ENCODE measurements around the gene CNTNAP5.

CNTNAP5 gene

DNA sequence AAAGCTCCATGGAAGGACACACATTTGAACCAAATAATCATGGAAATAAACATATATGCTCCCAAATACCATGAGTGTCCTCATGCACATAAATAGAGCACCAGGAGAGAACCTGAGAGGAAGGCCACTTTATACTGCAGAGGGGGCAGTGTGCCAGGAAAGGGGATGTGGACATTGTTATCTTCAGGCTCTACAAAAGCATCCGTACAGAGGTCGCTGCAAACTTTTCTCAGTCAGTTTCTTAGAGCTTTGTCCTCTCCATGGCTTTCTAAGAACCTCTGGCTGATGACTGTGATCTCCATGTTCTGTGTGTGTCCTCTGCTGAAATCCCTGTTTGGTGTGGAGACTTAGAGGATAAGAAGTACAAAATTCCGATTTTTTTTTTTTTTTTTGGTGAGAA, 515.7 kb downstream of the CNTNAP5 start:
- no peak overlapping the region for H2BK5ac ChIP-seq (ENCODE audit: low read depth, low read length, poor library complexity, severe bottlenecking)
- no peak overlapping the region for H4K91ac ChIP-seq (ENCODE audit: low read length)
- WGBS = 77% methylated on average over 3 of the region's 3 CpGs
- H3K14ac ChIP-seq (ENCODE audit: low read length in 2 of 2) = no peak overlapping the region
- no peak overlapping the region for H2BK12ac ChIP-seq (ENCODE audit: low read length in 2 of 2)
- H3K36me3 ChIP-seq (ENCODE audit: control insufficient read depth in 1 of 2, insufficient read depth in 2 of 2, low read depth in 1 of 2, low read length in 2 of 2) = no peaks in the 10 kb centered on the region
- H3K27ac ChIP-seq (ENCODE audit: low read length, poor library complexity, severe bottlenecking) = no peak overlapping the region
- no peak overlapping the region for H2BK120ac ChIP-seq (ENCODE audit: low read depth, low read length)
- no peak overlapping the region for H2BK15ac ChIP-seq (ENCODE audit: low read depth, poor library complexity, severe bottlenecking)
- no peak overlapping the region for H4K8ac ChIP-seq (ENCODE audit: low read length)
- no peak overlapping the region for H3K4ac ChIP-seq (ENCODE audit: low read depth in 1 of 2, low read length in 2 of 2)
- no peak overlapping the region for H3K18ac ChIP-seq (ENCODE audit: low read depth in 1 of 2, low read length in 2 of 2)
- H3K4me3 ChIP-seq (ENCODE audit: insufficient read depth in 1 of 2, low read depth in 1 of 2, low read length in 2 of 2) = no peak overlapping the region
- no peaks in the 10 kb centered on the region for H3K79me1 ChIP-seq (replicated peaks; ENCODE audit: low read length, poor library complexity, severe bottlenecking)
- no peaks in the 10 kb centered on the region for H3K27me3 ChIP-seq (ENCODE audit: control insufficient read depth in 1 of 2, insufficient read depth in 1 of 2, low read length in 2 of 2)
- no peaks in the 10 kb centered on the region for H3K9me3 ChIP-seq (ENCODE audit: control insufficient read depth, low read length)
- no peak overlapping the region for H2AK5ac ChIP-seq (ENCODE audit: low read length, severe bottlenecking)
- H3K9ac ChIP-seq (ENCODE audit: low read length) = no peak overlapping the region
- H3K4me2 ChIP-seq (ENCODE audit: low read length, poor library complexity, severe bottlenecking) = no peak overlapping the region
- H2AFZ ChIP-seq (ENCODE audit: low read depth, low read length) = no peak overlapping the region
- H3K23ac ChIP-seq (ENCODE audit: low read length in 2 of 2) = no peak overlapping the region
- DNase-seq = no peak
- H3K4me1 ChIP-seq (ENCODE audit: control insufficient read depth, insufficient read depth, low read depth, low read length) = no peaks in the 10 kb centered on the region

DNA sequence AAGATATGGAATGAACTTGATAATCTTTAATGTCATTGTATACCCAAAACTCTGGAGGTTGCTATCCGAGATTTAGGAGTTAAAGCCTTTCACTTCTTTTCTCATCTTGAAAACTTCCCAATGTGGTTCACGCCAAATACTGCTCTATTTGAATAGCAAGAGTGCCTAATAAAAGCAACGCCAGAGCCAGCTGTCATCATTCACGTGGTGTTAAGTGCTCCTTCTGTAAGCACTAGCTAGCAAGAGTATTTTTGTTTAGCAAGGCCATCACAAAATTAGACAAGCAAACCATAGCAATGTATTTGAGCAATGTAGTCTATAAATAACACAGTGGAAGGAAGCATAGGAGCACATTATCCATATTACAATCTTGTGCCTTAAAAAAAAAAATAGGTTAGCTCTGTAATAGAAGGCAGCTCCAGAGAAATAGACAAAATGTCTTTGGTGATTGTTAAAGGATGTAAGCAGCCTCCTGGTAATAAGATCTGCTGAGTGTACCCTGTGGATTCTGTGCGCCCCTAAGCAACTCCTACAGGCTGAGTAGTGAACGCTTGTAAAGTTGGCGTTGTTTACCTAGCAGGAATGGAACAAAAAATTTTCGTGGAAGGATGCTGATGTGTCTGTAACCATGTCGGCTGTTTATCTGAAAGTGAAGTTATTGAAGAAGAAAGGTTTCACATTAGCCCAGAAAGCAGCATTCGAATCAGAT, 518.0 kb downstream of the CNTNAP5 start:
- Histone ChIP-seq H3K9ac (ENCODE audit: low read length) (no peak overlapping the region), H3K4me3 (ENCODE audit: insufficient read depth in 1 of 2, low read depth in 1 of 2, low read length in 2 of 2) (no peak overlapping the region), H3K14ac (ENCODE audit: low read length in 2 of 2) (no peak overlapping the region), H2BK15ac (ENCODE audit: low read depth, poor library complexity, severe bottlenecking) (no peak overlapping the region), H4K8ac (ENCODE audit: low read length) (no peak overlapping the region), H2AFZ (ENCODE audit: low read depth, low read length) (no peak overlapping the region), H4K91ac (ENCODE audit: low read length) (no peak overlapping the region), H2BK5ac (ENCODE audit: low read depth, low read length, poor library complexity, severe bottlenecking) (no peak overlapping the region), H3K4me2 (ENCODE audit: low read length, poor library complexity, severe bottlenecking) (no peak overlapping the region), H3K4ac (ENCODE audit: low read depth in 1 of 2, low read length in 2 of 2) (no peak overlapping the region), H3K36me3 (ENCODE audit: control insufficient read depth in 1 of 2, insufficient read depth in 2 of 2, low read depth in 1 of 2, low read length in 2 of 2) (no peaks in the 10 kb centered on the region), H3K23ac (ENCODE audit: low read length in 2 of 2) (no peak overlapping the region), H3K4me1 (ENCODE audit: control insufficient read depth, insufficient read depth, low read depth, low read length) (no peaks in the 10 kb centered on the region), H3K9me3 (ENCODE audit: control insufficient read depth, low read length) (no peaks in the 10 kb centered on the region), H3K27ac (ENCODE audit: low read length, poor library complexity, severe bottlenecking) (no peak overlapping the region), H2BK120ac (ENCODE audit: low read depth, low read length) (no peak overlapping the region), H3K27me3 (ENCODE audit: control insufficient read depth in 1 of 2, insufficient read depth in 1 of 2, low read length in 2 of 2) (no peaks in the 10 kb centered on the region), H3K18ac (ENCODE audit: low read depth in 1 of 2, low read length in 2 of 2) (no peak overlapping the region), H2BK12ac (ENCODE audit: low read length in 2 of 2) (no peak overlapping the region), H2AK5ac (ENCODE audit: low read length, severe bottlenecking) (no peak overlapping the region), H3K79me1 (replicated peaks; ENCODE audit: low read length, poor library complexity, severe bottlenecking) (no peaks in the 10 kb centered on the region)
- DNase-seq = no peak
- 79% methylated on average over 8 of the region's 10 CpGs for WGBS

DNA sequence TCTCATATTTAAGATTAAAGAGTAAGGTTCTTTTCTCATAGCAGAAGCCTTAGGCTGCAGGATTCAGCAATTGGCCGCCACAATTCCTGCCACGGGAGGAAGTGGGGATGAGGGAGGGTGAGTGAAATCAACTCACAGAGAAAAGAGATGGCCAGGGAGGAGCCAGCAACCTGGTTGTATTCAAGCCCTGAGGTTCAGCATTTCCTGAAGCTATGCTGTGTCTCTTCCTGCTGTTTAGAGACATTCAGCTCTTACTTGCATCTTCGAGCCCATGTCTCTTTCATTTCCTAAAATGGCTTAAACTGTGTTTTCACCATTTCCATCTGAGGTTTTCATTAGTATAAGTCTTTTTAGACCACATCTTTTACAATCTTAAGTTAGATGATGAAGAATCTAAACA, 522.6 kb downstream of the CNTNAP5 start:
- H2BK5ac ChIP-seq (ENCODE audit: low read depth, low read length, poor library complexity, severe bottlenecking) = no peak overlapping the region
- H3K79me1 ChIP-seq (replicated peaks; ENCODE audit: low read length, poor library complexity, severe bottlenecking) = no peaks in the 10 kb centered on the region
- H3K14ac ChIP-seq (ENCODE audit: low read length in 2 of 2) = no peak overlapping the region
- no peak overlapping the region for H3K4ac ChIP-seq (ENCODE audit: low read depth in 1 of 2, low read length in 2 of 2)
- H3K23ac ChIP-seq (ENCODE audit: low read length in 2 of 2) = no peak overlapping the region
- WGBS = 78% methylated on average over 2 of the region's 3 CpGs
- H3K36me3 ChIP-seq (ENCODE audit: control insufficient read depth in 1 of 2, insufficient read depth in 2 of 2, low read depth in 1 of 2, low read length in 2 of 2) = no peaks in the 10 kb centered on the region
- H2BK15ac ChIP-seq (ENCODE audit: low read depth, poor library complexity, severe bottlenecking) = no peak overlapping the region
- H2AFZ ChIP-seq (ENCODE audit: low read depth, low read length) = no peak overlapping the region
- no peak overlapping the region for H3K27ac ChIP-seq (ENCODE audit: low read length, poor library complexity, severe bottlenecking)
- no peak overlapping the region for H2AK5ac ChIP-seq (ENCODE audit: low read length, severe bottlenecking)
- H2BK120ac ChIP-seq (ENCODE audit: low read depth, low read length) = no peak overlapping the region
- no peak overlapping the region for H3K9ac ChIP-seq (ENCODE audit: low read length)
- no peak overlapping the region for H3K18ac ChIP-seq (ENCODE audit: low read depth in 1 of 2, low read length in 2 of 2)
- no peaks in the 10 kb centered on the region for H3K27me3 ChIP-seq (ENCODE audit: control insufficient read depth in 1 of 2, insufficient read depth in 1 of 2, low read length in 2 of 2)
- H2BK12ac ChIP-seq (ENCODE audit: low read length in 2 of 2) = no peak overlapping the region
- H4K8ac ChIP-seq (ENCODE audit: low read length) = no peak overlapping the region
- no peak overlapping the region for H3K4me2 ChIP-seq (ENCODE audit: low read length, poor library complexity, severe bottlenecking)
- H3K4me1 ChIP-seq (ENCODE audit: control insufficient read depth, insufficient read depth, low read depth, low read length) = no peaks in the 10 kb centered on the region
- no peak for DNase-seq
- no peak overlapping the region for H4K91ac ChIP-seq (ENCODE audit: low read length)
- no peak overlapping the region for H3K4me3 ChIP-seq (ENCODE audit: insufficient read depth in 1 of 2, low read depth in 1 of 2, low read length in 2 of 2)
- no peaks in the 10 kb centered on the region for H3K9me3 ChIP-seq (ENCODE audit: control insufficient read depth, low read length)

DNA sequence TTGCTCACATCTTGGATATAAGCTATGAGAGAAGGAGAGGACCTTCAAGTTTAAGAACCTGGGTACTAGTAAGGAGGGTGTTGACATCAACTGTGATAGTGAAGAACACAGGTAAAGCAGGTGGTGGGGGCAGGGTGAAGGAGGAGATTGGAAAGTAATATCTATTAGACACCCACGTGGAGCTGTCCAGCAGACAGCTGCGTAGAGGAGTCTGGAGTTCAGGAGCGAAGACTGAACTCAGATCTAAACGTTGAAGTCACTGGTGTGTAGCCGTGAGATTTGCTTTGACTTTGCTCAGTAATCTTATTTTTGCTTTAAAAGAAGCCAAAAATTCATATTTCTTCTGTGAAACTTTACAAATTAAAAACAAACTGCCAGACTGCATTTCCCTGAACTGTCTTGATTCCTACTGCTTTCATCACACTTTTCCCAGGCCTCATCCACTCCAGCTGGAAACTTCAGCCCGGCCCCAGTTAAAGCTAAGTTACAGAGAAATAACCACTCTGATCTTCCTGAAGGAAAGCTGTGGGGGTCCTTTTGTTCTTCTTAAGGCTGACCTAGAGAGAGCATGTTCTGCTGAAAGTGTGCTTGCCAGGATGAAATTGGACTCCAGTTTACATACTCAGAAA, 533.3 kb downstream of the CNTNAP5 start:
- Histone ChIP-seq H4K8ac (ENCODE audit: low read length) (no peak overlapping the region), H3K9me3 (ENCODE audit: control insufficient read depth, low read length) (no peaks in the 10 kb centered on the region), H3K18ac (ENCODE audit: low read depth in 1 of 2, low read length in 2 of 2) (no peak overlapping the region), H2BK12ac (ENCODE audit: low read length in 2 of 2) (no peak overlapping the region), H3K4ac (ENCODE audit: low read depth in 1 of 2, low read length in 2 of 2) (no peak overlapping the region), H2AFZ (ENCODE audit: low read depth, low read length) (no peak overlapping the region), H2BK15ac (ENCODE audit: low read depth, poor library complexity, severe bottlenecking) (no peak overlapping the region), H3K27ac (ENCODE audit: low read length, poor library complexity, severe bottlenecking) (no peak overlapping the region), H3K23ac (ENCODE audit: low read length in 2 of 2) (no peak overlapping the region), H3K4me1 (ENCODE audit: control insufficient read depth, insufficient read depth, low read depth, low read length) (no peaks in the 10 kb centered on the region), H3K27me3 (ENCODE audit: control insufficient read depth in 1 of 2, insufficient read depth in 1 of 2, low read length in 2 of 2) (no peaks in the 10 kb centered on the region), H3K9ac (ENCODE audit: low read length) (no peak overlapping the region), H3K79me1 (replicated peaks; ENCODE audit: low read length, poor library complexity, severe bottlenecking) (no peaks in the 10 kb centered on the region), H2BK120ac (ENCODE audit: low read depth, low read length) (no peak overlapping the region), H3K4me3 (ENCODE audit: insufficient read depth in 1 of 2, low read depth in 1 of 2, low read length in 2 of 2) (no peak overlapping the region), H2BK5ac (ENCODE audit: low read depth, low read length, poor library complexity, severe bottlenecking) (no peak overlapping the region), H3K4me2 (ENCODE audit: low read length, poor library complexity, severe bottlenecking) (no peak overlapping the region), H3K14ac (ENCODE audit: low read length in 2 of 2) (no peak overlapping the region), H3K36me3 (ENCODE audit: control insufficient read depth in 1 of 2, insufficient read depth in 2 of 2, low read depth in 1 of 2, low read length in 2 of 2) (no peaks in the 10 kb centered on the region), H2AK5ac (ENCODE audit: low read length, severe bottlenecking) (no peak overlapping the region), H4K91ac (ENCODE audit: low read length) (no peak overlapping the region)
- DNase-seq = no peak
- 63% methylated on average over 4 of the region's 6 CpGs for whole genome bisulfite sequencing
